Urinary bladder (tissue), 4 donors: ENCODE measurements around the gene UGT1A6. TPM values are rescaled to one million over a fixed set of nuclear protein-coding genes. Genes with fewer than 3 reads are reported as not detected.

Experiments
- DNase-seq: peaks from one replicate; pipeline ENCODE4 v3.0.0-alpha.2; 2015; ENCODE audit errors: extremely low spot score
- H3K27ac ChIP-seq: one replicate; pipeline ENCODE4 v1.5.1; 2013; ENCODE audit warnings: low read depth, mild to moderate bottlenecking, moderate library complexity
- H3K36me3 ChIP-seq: one replicate; pipeline ENCODE4 v1.6.1; 2013; ENCODE audit warnings: mild to moderate bottlenecking, moderate library complexity; ENCODE audit not compliant: insufficient read depth
- H3K4me1 ChIP-seq: one replicate; pipeline ENCODE4 v1.6.1; 2013; ENCODE audit warnings: mild to moderate bottlenecking, moderate library complexity; ENCODE audit not compliant: insufficient read depth
- H3K4me3 ChIP-seq: one replicate; pipeline ENCODE4 v1.5.1; 2013; ENCODE audit warnings: low read depth, low read length
- WGBS: extraction: QIAGEN DNeasy Blood & Tissue Kit; methylation state at CpG from one replicate; pipeline ENCODE4 v1.1.7; 2013; 5-methylcytosine and 5-hydroxymethylcytosine counted together
- polyA plus RNA-seq: library from polyadenylated mRNA; stranded (reverse); fragments of 200-250 nt; gene quantifications from one replicate; pipeline ENCODE4 v1.2.3, GENCODE V29; 2013
- total RNA-seq: library from RNA; depleted of rRNA; stranded (reverse); fragments of >200 nt; gene quantifications from one replicate; pipeline ENCODE4 v1.2.3, GENCODE V29; 2014
- donor health status: healthy with polysubstance abuse.
- donor health status: healthy.

Gene UGT1A6
- total and polyA plus RNA-seq, 2 donors: 17.6 to 19.9 TPM

GRCh38 chr2:233673896-233674295 lies 18.8 kb upstream of the UGT1A6 start:
- H3K4me3 ChIP-seq: no peak overlapping the region
- H3K4me1 ChIP-seq: no peaks in the 10 kb centered on the region
- no peak for DNase-seq
- no peaks in the 10 kb centered on the region for H3K36me3 ChIP-seq
- H3K27ac ChIP-seq: no peak overlapping the region

DNA sequence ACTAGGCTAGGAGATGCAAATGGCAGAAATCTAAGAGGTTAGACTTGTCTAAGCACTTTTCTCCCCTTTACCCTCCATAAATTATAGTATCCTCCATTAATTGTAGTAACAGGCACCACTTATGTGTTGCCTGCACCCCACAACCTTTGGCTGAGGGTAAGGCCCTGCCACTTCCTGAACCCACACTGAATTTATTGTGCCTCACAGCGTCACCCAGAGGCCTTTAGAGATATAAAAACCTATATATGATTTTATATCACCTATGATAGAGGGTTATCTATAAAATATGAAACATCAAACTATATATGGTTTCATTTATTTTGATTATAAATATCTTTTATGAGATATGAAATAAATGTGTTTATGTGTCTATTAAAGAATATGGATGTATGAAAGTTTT lies 18.4 kb upstream of the UGT1A6 start:
- WGBS: 39% methylated on average over 1 of the region's 1 CpG
- Histone ChIP-seq H3K4me3 (no peak overlapping the region), H3K4me1 (no peaks in the 10 kb centered on the region), H3K27ac (no peak overlapping the region), H3K36me3 (no peaks in the 10 kb centered on the region)
- no peak for DNase-seq

DNA sequence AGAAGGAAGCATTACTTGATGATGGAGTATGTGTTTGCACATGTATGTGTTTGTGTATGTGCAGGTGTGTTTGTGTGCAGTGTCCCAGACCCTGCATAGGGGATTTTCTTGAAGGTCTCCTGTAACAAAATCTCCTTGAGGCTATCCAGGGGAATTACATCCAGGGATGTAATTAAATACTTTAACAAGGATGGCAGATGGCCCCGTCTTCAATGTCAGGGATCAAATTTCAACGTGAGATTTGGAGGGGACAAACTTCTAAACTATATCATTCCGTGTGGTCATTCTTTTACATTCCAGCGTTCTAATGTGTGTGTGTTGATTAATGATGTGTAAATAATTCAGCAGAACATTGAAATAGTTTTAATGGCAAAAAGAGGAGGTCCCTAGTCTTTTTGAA lies 17.7 kb upstream of the UGT1A6 start:
- no peak for DNase-seq
- Histone ChIP-seq H3K27ac (no peak overlapping the region), H3K4me1 (no peaks in the 10 kb centered on the region), H3K36me3 (no peaks in the 10 kb centered on the region), H3K4me3 (no peak overlapping the region)
- 24% methylated on average over 4 of the region's 4 CpGs for WGBS

- no peak for DNase-seq
- H3K36me3 ChIP-seq: no peaks in the 10 kb centered on the region
- WGBS: 84% methylated on average over 2 of the region's 2 CpGs
- H3K4me3 ChIP-seq: no peak overlapping the region
- no peaks in the 10 kb centered on the region for H3K4me1 ChIP-seq
- H3K27ac ChIP-seq: no peak overlapping the region
These were observed 16.6 kb upstream of the UGT1A6 start for GRCh38 chr2:233676046-233676445.

DNA sequence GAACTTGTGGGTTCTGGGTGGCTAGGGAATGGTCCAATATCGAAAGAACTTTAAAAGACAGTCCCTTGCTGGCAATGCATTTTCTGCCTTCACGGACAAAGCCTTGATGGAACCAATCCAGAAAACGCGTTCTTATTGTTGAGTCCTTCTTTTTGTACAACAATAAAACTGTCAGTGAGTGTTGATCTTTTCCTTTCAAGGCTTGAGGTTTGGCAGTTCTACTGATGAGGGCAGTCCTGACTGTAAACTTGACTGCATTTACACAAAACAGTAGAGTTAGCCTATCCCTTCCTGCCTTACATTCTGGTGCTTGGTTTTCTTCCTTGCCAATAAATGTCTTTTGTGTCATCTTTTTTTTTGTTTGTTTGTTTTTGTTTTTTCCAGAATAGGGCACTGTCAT lies 13.5 kb upstream of the UGT1A6 start:
- WGBS: 44% methylated on average over 4 of the region's 4 CpGs
- H3K27ac ChIP-seq: no peak overlapping the region
- no peak for DNase-seq
- no peaks in the 10 kb centered on the region for H3K36me3 ChIP-seq
- no peaks in the 10 kb centered on the region for H3K4me1 ChIP-seq
- H3K4me3 ChIP-seq: no peak overlapping the region

- DNase-seq: no peak
- no peak overlapping the region for H3K27ac ChIP-seq
- no peaks in the 10 kb centered on the region for H3K36me3 ChIP-seq
- 81% methylated on average over 4 of the region's 4 CpGs for WGBS
- H3K4me3 ChIP-seq: no peak overlapping the region
- no peaks in the 10 kb centered on the region for H3K4me1 ChIP-seq
These were observed 12.2 kb upstream of the UGT1A6 start for GRCh38 chr2:233680361-233681045.

DNA sequence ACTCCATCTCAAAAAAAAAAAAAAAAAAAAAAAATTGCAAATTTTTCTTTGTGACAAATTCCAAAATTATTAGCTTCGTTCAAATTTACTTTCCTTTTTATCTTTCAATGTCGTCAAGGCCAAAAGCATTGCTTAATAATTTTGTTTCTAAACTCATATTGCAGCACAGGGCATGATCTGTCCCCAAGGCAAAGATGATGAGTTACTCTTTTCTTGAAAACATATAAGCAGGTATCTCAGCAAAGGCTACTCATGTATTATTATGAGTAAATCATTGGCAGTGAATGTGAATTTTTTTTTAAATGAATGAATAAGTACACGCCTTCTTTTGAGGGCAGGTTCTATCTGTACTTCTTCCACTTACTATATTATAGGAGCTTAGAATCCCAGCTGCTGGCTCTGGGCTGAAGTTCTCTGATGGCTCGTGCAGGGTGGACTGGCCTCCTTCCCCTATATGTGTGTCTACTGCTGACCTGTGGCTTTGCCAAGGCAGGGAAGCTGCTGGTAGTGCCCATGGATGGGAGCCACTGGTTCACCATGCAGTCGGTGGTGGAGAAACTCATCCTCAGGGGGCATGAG lies 11.1 kb upstream of the UGT1A6 start, which contains the start of gene UGT1A7:
UGT1A7 (plus strand) TSS at position 381 of the 579 bp plus-strand sequence; CDS start at position 418, 37 bp downstream.
- Histone ChIP-seq H3K27ac (no peak within 1 kb of the TSS), H3K4me1 (no peaks in the 10 kb centered on the region), H3K36me3 (no peaks in the 10 kb centered on the region), H3K4me3 (no peak within 1 kb of the TSS)
- WGBS: 79% methylated on average over 5 of the region's 5 CpGs
- DNase-seq: no peak

DNA sequence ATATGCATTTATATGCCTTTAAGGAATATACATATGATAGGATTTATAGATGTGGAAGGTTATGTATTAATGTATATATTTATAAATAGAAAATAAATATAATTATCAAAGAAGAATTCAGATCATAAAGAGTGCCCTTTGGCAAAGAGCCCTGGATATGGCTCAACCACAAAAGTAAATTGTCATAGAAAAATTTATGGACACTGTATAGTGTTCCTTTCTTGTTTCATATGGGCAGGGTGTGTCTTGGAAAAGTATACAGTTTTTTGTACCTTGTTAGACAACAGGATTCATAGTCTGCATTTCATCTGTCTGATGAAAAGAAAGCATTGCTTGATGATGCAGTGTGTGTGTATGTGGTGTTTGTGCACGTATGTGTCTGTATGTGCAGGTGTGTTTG lies 8.1 kb upstream of the UGT1A6 start:
- no peak for DNase-seq
- no peak overlapping the region for H3K4me3 ChIP-seq
- WGBS: 68% methylated on average over 1 of the region's 1 CpG
- no peaks in the 10 kb centered on the region for H3K36me3 ChIP-seq
- no peak overlapping the region for H3K27ac ChIP-seq
- no peaks in the 10 kb centered on the region for H3K4me1 ChIP-seq

GRCh38 chr2:233686928-233687327 lies 5.8 kb upstream of the UGT1A6 start:
- no peak overlapping the region for H3K4me3 ChIP-seq
- no peaks in the 10 kb centered on the region for H3K4me1 ChIP-seq
- no peak overlapping the region for H3K27ac ChIP-seq
- DNase-seq: no peak
- WGBS: 81% methylated on average over 5 of the region's 5 CpGs
- H3K36me3 ChIP-seq: no peaks in the 10 kb centered on the region

DNA sequence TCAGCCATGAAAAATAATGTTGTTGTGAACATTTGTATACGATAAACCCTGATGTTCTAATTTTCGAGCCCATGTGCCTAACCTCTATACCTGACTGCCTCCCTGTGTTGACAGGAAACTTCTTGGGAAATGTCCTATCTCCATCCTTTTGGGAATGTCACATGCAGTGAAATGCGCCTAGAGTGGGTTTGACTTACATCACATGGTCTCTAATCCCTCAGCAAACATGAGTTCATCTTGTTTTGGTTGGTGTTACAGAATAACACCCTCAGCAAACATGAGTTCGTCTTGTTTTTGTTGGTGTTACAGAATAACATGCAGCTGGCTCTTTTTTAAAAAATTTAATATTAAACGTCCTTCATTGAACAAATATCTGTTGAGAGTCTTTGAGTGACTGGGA lies 4.3 kb upstream of the UGT1A6 start:
- H3K4me1 ChIP-seq: no peaks in the 10 kb centered on the region
- 82% methylated on average over 5 of the region's 5 CpGs for WGBS
- DNase-seq: no peak
- no peaks in the 10 kb centered on the region for H3K36me3 ChIP-seq
- no peak overlapping the region for H3K27ac ChIP-seq
- H3K4me3 ChIP-seq: no peak overlapping the region

DNA sequence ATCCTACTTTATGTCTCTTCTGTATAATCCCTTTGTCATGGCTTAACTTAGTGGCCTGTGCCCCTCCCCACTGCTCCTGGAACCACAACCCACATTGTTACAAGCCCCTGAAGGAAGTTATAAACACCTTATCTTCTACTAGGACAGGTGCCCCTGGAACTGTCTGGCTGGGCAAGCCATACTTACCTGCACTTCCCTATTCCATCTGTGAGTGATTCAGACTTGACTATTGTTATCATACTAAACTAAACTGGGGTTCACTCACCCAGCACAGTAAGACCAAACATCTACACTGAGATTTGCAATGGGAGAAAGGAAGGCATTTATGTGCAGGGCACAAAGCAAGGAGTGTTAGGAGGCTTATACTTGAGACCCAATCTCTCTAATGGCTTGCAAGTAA lies 3.7 kb upstream of the UGT1A6 start:
- Histone ChIP-seq H3K4me1 (no peaks in the 10 kb centered on the region), H3K27ac (no peak overlapping the region), H3K36me3 (no peaks in the 10 kb centered on the region), H3K4me3 (no peak overlapping the region)
- DNase-seq: no peak

DNA sequence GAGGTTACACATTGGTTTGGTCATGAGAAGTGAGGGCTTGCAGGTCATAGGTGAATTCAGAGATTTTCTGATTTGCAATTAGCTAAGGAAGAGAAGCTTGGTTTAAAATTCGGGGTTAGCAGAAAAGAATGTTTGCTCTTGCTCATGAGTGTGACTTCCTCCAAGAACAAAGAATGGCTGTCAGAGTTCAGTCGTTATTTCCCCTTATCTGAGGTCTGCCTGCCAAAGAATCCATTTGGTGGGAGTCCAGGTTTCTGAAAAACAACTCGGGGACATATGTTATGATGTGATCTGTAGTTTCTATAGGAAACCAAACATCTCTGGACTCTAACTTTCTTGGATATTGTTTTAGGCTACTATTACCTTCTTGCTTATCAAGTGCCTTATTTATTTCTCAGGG lies 3.2 kb upstream of the UGT1A6 start:
- Histone ChIP-seq H3K4me3 (no peak overlapping the region), H3K27ac (no peak overlapping the region), H3K36me3 (no peaks in the 10 kb centered on the region), H3K4me1 (no peaks in the 10 kb centered on the region)
- DNase-seq: no peak
- WGBS: 6% methylated on average over 3 of the region's 3 CpGs

GRCh38 chr2:233690444-233690843 lies 2.2 kb upstream of the UGT1A6 start:
- Histone ChIP-seq H3K36me3 (no peaks in the 10 kb centered on the region), H3K4me1 (no peaks in the 10 kb centered on the region), H3K4me3 (no peak overlapping the region), H3K27ac (no peak overlapping the region)
- WGBS: 62% methylated on average over 4 of the region's 4 CpGs
- no peak for DNase-seq

GRCh38 chr2:233691443-233692433 lies 952 bp upstream of the UGT1A6 start:
- Histone ChIP-seq H3K27ac (peak overlapping the region; percentile 34), H3K4me3 (peak overlapping the region; percentile 2), H3K36me3 (no peaks in the 10 kb centered on the region), H3K4me1 (no peaks in the 10 kb centered on the region)
- peak; percentile 73 for DNase-seq
- 81% methylated on average over 11 of the region's 11 CpGs for WGBS
